ENCODE data around the gene RBM5. TPM values are rescaled to one million over a fixed set of nuclear protein-coding genes. Genes with fewer than 3 reads are reported as not detected.

The RBM5 gene
- total RNA-seq, 2 donors from 2014 or later, result 139 to 308 TPM

DNA sequence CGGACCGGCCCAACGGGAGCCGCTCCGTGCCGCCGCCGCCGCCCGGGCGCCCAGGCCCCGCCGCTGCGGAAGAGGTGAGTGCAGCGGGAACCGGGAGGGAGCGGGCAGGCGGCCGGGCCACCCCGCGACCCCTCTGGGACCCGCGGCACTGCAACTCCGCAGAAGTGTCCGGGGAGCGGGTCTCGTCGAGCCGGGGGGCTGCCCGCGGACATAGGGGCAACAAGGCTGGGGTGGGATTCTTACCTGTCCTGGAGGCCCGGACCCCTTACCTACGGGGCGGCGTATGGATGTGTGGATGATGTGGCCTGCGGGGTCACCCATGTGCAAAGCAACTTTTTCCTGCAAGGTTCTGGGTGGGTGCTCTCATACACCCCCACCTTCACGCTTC, 66.8 kb downstream of the RBM5 start:
- Histone ChIP-seq H3K9me3 (no peaks in the 10 kb centered on the region), H3K4me1 (peaks cover 25% of the 10 kb centered on the region), H3K27ac (peak overlapping the region in 3 of 4 donors; percentile 71 to 81 (median 78)), H3K4me3 (no peak overlapping the region), H3K27me3 (no peaks in the 10 kb centered on the region), H3K36me3 (replicated peaks in 1 of 2; ENCODE audit: insufficient read depth in 1 of 2, low read depth in 2 of 2) (no peaks in the 10 kb centered on the region)
- no peak for ATAC-seq
- DNase-seq, result no peak
- TF ChIP-seq, protein P1, sequence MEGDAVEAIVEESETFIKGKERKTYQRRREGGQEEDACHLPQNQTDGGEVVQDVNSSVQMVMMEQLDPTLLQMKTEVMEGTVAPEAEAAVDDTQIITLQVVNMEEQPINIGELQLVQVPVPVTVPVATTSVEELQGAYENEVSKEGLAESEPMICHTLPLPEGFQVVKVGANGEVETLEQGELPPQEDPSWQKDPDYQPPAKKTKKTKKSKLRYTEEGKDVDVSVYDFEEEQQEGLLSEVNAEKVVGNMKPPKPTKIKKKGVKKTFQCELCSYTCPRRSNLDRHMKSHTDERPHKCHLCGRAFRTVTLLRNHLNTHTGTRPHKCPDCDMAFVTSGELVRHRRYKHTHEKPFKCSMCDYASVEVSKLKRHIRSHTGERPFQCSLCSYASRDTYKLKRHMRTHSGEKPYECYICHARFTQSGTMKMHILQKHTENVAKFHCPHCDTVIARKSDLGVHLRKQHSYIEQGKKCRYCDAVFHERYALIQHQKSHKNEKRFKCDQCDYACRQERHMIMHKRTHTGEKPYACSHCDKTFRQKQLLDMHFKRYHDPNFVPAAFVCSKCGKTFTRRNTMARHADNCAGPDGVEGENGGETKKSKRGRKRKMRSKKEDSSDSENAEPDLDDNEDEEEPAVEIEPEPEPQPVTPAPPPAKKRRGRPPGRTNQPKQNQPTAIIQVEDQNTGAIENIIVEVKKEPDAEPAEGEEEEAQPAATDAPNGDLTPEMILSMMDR (IDR thresholded peaks at IDR 0.05), result no peak
- TF ChIP-seq POLR2A (IDR thresholded peaks at IDR 0.05), result no peak
- 15 to 23% methylated on average over 7 to 12 of the region's 37 CpGs for WGBS, 2 donors
- intact Hi-C loops (cut with DNase I), result no loop called here

DNA sequence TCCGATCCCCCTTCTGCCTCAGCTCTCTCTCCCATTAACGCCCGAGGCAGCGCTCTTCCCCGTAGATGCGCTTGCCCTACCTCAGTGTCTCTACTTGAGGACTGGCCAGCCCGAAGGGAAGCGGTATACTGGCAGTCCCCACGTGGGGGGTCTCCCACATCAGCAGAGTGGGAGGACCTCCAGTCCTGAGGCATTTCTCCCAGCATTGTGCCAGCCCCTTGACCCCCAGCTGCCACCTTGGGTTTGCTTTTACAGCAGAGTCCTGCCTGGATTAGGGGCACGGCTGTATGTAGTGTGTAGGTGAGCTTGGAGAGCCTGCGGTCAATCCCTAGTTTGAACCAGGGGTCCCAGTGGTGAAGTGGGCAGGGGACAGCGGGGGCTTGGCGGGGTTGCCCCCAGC, 67.2 kb downstream of the RBM5 start:
- no peak overlapping the region for H3K4me3 ChIP-seq
- TF ChIP-seq, protein P1 (IDR thresholded peaks at IDR 0.05), result no peak
- no peak for TF ChIP-seq POLR2A (IDR thresholded peaks at IDR 0.05)
- H3K27me3 ChIP-seq, result no peaks in the 10 kb centered on the region
- intact Hi-C loops (cut with DNase I), result no loop called here
- no peaks in the 10 kb centered on the region for H3K36me3 ChIP-seq (replicated peaks in 1 of 2; ENCODE audit: insufficient read depth in 1 of 2, low read depth in 2 of 2)
- 55 to 56% methylated on average over 11 to 13 of the region's 13 CpGs for WGBS, 2 donors
- no peaks in the 10 kb centered on the region for H3K9me3 ChIP-seq
- no peak for ATAC-seq
- peak overlapping the region in 1 of 4 donors; percentile 71 for H3K27ac ChIP-seq
- H3K4me1 ChIP-seq, result peaks cover 25% of the 10 kb centered on the region
- no peak for DNase-seq

DNA sequence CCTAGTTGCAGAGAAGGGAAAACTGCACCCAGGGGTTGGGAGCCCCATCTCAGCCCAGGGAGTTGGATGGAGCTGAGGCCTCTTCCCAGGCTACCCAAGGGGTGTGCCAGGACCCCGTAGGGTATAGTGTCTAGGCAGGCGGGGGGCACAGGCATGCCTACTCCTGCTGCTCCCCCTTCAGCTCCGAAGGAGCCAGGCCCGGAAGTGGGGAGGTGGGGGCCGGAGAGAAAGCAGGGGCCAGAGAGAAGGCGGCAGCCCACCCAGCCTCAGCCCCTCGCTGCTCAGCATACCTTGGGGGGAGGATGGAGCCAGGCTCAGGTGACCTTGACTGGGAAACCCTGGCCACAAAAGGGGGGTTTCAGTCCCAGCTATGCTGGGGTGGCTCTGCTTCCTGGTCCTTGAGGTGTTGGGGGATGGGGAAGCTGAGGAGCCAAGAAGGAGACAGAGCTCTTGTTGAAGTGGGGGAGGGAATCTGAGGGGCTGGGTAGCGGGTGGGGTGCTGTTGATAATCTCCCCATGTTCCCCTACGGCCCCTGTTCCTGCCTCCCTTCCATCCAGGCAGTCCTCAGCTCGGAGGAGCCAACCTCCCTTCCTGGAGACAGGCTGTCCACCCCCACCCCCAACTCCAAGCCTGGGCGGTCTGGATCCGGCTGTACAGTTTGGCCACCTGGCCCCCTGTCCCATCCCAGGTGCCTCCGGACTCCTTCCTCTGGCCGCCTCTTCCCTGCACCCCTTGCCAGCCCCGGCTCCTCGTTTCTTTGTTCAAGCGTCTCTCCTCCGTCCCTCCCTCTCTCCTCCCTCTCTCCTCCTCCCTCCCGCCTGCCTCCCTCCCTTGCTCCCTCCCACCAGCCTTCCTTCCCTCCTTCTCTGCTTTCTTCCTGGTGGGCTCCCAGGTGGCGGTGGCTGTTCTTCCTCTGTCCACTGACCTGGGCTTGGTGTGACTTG, 68.1 kb downstream of the RBM5 start:
- intact Hi-C loops (cut with DNase I), result no loop called here
- ATAC-seq (no peak), DNase-seq (no peak)
- Histone ChIP-seq H3K4me1 (peaks cover 19% of the 10 kb centered on the region), H3K4me3 (no peak overlapping the region), H3K36me3 (replicated peaks in 1 of 2; ENCODE audit: insufficient read depth in 1 of 2, low read depth in 2 of 2) (no peaks in the 10 kb centered on the region), H3K27ac (no peak overlapping the region), H3K9me3 (no peaks in the 10 kb centered on the region), H3K27me3 (no peaks in the 10 kb centered on the region)
- TF ChIP-seq, protein P1 (IDR thresholded peaks at IDR 0.05), result no peak
- TF ChIP-seq POLR2A (IDR thresholded peaks at IDR 0.05), result no peak
- 73 to 79% methylated on average over 16 to 18 of the region's 20 CpGs for WGBS, 2 donors

- intact Hi-C loops (cut with DNase I), result no loop called here
- no peaks in the 10 kb centered on the region for H3K9me3 ChIP-seq
- 76 to 77% methylated on average over 8 to 12 of the region's 12 CpGs for WGBS, 2 donors
- peaks cover 19% of the 10 kb centered on the region for H3K4me1 ChIP-seq
- no peak for TF ChIP-seq POLR2A (IDR thresholded peaks at IDR 0.05)
- TF ChIP-seq, protein P1 (IDR thresholded peaks at IDR 0.05), result no peak
- H3K27ac ChIP-seq, result peak overlapping the region in 1 of 4 donors; percentile 2
- ATAC-seq (no peak), DNase-seq (no peak)
- no peaks in the 10 kb centered on the region for H3K36me3 ChIP-seq (replicated peaks in 1 of 2; ENCODE audit: insufficient read depth in 1 of 2, low read depth in 2 of 2)
- no peaks in the 10 kb centered on the region for H3K27me3 ChIP-seq
- no peak overlapping the region for H3K4me3 ChIP-seq
These were observed 69.3 kb downstream of the RBM5 start for GRCh38 chr3:50157827-50158529.
